ENCODE results near the gene COX8A. TPM values are rescaled to one million over a fixed set of nuclear protein-coding genes. Genes with fewer than 3 reads are reported as not detected.

COX8A gene
- total RNA-seq, 1 experiment from 2014 or later, result 587 TPM

DNA sequence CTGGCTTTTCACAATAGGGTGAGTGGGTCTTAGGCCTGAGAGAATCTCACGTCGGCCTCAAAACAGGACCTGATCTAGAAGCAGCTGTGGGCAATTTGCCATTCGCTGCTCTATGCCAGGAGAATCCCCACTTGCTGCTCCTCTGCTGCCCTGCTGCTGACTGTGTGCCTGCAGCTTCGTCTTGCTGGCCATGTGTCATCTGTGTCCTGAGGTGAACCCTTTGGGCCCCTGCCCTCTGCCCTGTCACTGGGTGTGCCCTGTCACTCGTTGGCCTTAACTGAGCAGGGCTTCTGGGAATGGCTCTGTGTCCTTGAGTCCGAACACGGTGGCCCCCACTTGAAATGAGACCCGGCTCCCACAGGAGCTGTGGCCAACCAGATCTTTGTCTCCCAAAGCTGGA lies 29.4 kb upstream of the COX8A start (continued):
- TF ChIP-seq, protein P1, sequence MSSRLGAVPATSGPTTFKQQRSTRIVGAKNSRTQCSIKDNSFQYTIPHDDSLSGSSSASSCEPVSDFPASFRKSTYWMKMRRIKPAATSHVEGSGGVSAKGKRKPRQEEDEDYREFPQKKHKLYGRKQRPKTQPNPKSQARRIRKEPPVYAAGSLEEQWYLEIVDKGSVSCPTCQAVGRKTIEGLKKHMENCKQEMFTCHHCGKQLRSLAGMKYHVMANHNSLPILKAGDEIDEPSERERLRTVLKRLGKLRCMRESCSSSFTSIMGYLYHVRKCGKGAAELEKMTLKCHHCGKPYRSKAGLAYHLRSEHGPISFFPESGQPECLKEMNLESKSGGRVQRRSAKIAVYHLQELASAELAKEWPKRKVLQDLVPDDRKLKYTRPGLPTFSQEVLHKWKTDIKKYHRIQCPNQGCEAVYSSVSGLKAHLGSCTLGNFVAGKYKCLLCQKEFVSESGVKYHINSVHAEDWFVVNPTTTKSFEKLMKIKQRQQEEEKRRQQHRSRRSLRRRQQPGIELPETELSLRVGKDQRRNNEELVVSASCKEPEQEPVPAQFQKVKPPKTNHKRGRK (CRISPR knock-in tag; IDR thresholded peaks at IDR 0.05; ENCODE audit: borderline replicate concordance), result no peak
- TF ChIP-seq, protein P2, sequence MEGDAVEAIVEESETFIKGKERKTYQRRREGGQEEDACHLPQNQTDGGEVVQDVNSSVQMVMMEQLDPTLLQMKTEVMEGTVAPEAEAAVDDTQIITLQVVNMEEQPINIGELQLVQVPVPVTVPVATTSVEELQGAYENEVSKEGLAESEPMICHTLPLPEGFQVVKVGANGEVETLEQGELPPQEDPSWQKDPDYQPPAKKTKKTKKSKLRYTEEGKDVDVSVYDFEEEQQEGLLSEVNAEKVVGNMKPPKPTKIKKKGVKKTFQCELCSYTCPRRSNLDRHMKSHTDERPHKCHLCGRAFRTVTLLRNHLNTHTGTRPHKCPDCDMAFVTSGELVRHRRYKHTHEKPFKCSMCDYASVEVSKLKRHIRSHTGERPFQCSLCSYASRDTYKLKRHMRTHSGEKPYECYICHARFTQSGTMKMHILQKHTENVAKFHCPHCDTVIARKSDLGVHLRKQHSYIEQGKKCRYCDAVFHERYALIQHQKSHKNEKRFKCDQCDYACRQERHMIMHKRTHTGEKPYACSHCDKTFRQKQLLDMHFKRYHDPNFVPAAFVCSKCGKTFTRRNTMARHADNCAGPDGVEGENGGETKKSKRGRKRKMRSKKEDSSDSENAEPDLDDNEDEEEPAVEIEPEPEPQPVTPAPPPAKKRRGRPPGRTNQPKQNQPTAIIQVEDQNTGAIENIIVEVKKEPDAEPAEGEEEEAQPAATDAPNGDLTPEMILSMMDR (IDR thresholded peaks at IDR 0.05), result no peak
- no peak for TF ChIP-seq TCF7 (CRISPR knock-in tag; IDR thresholded peaks at IDR 0.05; ENCODE audit: low read depth)
- TF ChIP-seq, protein P3, sequence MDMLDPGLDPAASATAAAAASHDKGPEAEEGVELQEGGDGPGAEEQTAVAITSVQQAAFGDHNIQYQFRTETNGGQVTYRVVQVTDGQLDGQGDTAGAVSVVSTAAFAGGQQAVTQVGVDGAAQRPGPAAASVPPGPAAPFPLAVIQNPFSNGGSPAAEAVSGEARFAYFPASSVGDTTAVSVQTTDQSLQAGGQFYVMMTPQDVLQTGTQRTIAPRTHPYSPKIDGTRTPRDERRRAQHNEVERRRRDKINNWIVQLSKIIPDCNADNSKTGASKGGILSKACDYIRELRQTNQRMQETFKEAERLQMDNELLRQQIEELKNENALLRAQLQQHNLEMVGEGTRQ (CRISPR knock-in tag; IDR thresholded peaks at IDR 0.05), result no peak
- TF ChIP-seq MXD4 (CRISPR knock-in tag; IDR thresholded peaks at IDR 0.05; ENCODE audit: borderline replicate concordance), result no peak
- no peak for TF ChIP-seq GTF2I (CRISPR knock-in tag; conservative IDR thresholded peaks at IDR 0.05)
- TF ChIP-seq ZNF671 (CRISPR knock-in tag; IDR thresholded peaks at IDR 0.05), result no peak

DNA sequence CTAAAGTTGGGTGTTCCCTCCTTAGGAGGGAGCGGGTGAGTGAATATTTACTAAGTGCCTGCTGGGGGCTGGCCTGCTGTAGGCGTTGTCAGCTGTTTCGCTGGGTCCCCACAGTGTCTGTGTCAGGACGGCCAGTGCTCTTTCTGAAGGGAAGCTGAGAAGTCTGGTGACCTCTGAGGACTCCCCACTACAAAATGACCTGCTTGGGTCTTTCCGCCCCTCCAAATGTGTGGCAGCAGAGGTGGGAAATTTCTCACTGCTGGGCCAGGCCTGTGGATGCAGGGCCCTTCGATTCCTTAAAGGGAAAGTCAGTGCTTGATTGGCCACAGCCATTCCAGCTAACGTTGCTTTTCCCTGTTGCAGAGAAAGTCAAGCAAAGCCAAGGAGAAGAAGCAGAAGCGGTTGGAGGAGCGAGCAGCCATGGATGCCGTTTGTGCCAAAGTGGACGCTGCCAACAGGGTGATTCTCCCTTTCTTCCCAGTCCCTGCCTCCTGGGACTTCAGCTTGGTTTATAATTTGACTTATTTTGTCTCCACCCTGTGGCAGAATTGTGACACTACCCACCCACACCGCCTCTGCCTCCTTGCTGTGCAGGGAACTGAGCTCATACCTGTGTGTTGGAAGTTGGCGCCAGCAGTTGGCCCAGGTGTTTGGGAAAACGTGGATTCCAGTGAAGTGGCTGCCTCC lies 28.8 kb upstream of the COX8A start:
- Mint-ChIP-seq H3K27ac (peak overlapping the region; percentile 80), H3K36me3 (peaks cover 22% of the 10 kb centered on the region), H3K4me1 (peaks cover 4% of the 10 kb centered on the region; the same call in 1 of the 2 replicates), H3K27me3 (ENCODE audit: low read depth) (no peaks in the 10 kb centered on the region), H3K4me3 (no peak overlapping the region), H3K9me3 (no peaks in the 10 kb centered on the region)
- DNase-seq (ENCODE audit: low spot score), result peak; percentile 68
- TF ChIP-seq, protein P4, sequence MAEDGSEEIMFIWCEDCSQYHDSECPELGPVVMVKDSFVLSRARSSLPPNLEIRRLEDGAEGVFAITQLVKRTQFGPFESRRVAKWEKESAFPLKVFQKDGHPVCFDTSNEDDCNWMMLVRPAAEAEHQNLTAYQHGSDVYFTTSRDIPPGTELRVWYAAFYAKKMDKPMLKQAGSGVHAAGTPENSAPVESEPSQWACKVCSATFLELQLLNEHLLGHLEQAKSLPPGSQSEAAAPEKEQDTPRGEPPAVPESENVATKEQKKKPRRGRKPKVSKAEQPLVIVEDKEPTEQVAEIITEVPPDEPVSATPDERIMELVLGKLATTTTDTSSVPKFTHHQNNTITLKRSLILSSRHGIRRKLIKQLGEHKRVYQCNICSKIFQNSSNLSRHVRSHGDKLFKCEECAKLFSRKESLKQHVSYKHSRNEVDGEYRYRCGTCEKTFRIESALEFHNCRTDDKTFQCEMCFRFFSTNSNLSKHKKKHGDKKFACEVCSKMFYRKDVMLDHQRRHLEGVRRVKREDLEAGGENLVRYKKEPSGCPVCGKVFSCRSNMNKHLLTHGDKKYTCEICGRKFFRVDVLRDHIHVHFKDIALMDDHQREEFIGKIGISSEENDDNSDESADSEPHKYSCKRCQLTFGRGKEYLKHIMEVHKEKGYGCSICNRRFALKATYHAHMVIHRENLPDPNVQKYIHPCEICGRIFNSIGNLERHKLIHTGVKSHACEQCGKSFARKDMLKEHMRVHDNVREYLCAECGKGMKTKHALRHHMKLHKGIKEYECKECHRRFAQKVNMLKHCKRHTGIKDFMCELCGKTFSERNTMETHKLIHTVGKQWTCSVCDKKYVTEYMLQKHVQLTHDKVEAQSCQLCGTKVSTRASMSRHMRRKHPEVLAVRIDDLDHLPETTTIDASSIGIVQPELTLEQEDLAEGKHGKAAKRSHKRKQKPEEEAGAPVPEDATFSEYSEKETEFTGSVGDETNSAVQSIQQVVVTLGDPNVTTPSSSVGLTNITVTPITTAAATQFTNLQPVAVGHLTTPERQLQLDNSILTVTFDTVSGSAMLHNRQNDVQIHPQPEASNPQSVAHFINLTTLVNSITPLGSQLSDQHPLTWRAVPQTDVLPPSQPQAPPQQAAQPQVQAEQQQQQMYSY (CRISPR knock-in tag; IDR thresholded peaks at IDR 0.05), result 0 out of 2 replicates have a peak, but pooled peaks have one; percentile 42
- TF ChIP-seq JAZF1 (CRISPR knock-in tag; IDR thresholded peaks at IDR 0.05), result no peak
- TF ChIP-seq, protein P2 (IDR thresholded peaks at IDR 0.05), result peak; percentile 41
- no peak for TF ChIP-seq ELF4 (CRISPR knock-in tag; IDR thresholded peaks at IDR 0.05; ENCODE audit: low read depth)
- 0 out of 2 replicates have a peak, but pooled peaks have one; percentile 22 for TF ChIP-seq ETV6 (CRISPR knock-in tag; IDR thresholded peaks at IDR 0.05)
- peak; percentile 95 for ATAC-seq
- ChIA-PET CTCF (interaction anchor here (0.6 to 3.4 kb wide), 44 partner anchors 9 to 397 kb away, joined by 3 to 57 read pairs (median 5); partner anchors contain the start of genes COX8A, MARK2, RCOR2 and STIP1), POLR2A (interaction anchor here (0.6 to 2.8 kb wide), 2 partner anchors 27 to 99 kb away, joined by 3 to 24 read pairs; partner anchors contain the start of gene RCOR2)
